Mesenchymal stem cell (in vitro differentiated cells and primary cell): ENCODE data around the gene GGCX.
A peak's percentile ranks its signal among the peaks of the same experiment; 100 is the strongest.

Experiments used
- DNase-seq: peaks from one replicate; pipeline ENCODE4 v3.0.0-alpha.2; 2013
- H2AFZ ChIP-seq: one replicate; pipeline ENCODE4 v1.6.1; 2013; ENCODE audit warnings: low read depth, mild to moderate bottlenecking, control low read depth, inconsistent platforms, low read length, moderate library complexity
- H2AK5ac ChIP-seq: 2 replicates; pipeline ENCODE4 v1.6.1; 2013; ENCODE audit warnings: low read length, moderate library complexity, mild to moderate bottlenecking, inconsistent platforms; ENCODE audit not compliant: severe bottlenecking
- H2BK120ac ChIP-seq: one replicate; pipeline ENCODE4 v1.6.1; 2013; ENCODE audit warnings: low read depth, mild to moderate bottlenecking, inconsistent platforms, low read length, moderate library complexity
- H2BK12ac ChIP-seq, 2 experiments: one replicate each; pipeline ENCODE4 v1.6.1; 2013; ENCODE audit warnings: inconsistent platforms in 2 of 2, low read length in 2 of 2, mild to moderate bottlenecking in 2 of 2, moderate library complexity in 2 of 2, control low read depth in 1 of 2
- H2BK15ac ChIP-seq: one replicate; pipeline ENCODE4 v1.6.1; 2013; ENCODE audit warnings: mild to moderate bottlenecking, low read depth, inconsistent platforms; ENCODE audit not compliant: poor library complexity, severe bottlenecking
- H2BK5ac ChIP-seq: 2 replicates; pipeline ENCODE4 v1.6.1; 2013; ENCODE audit warnings: low read depth, mild to moderate bottlenecking, low read length, control low read depth, inconsistent platforms; ENCODE audit not compliant: poor library complexity, severe bottlenecking
- H3K14ac ChIP-seq, 2 experiments: one replicate each; pipeline ENCODE4 v1.6.1; 2013; ENCODE audit warnings: inconsistent platforms in 2 of 2, low read length in 2 of 2, control low read depth in 1 of 2, mild to moderate bottlenecking in 1 of 2, moderate library complexity in 1 of 2
- H3K18ac ChIP-seq, 2 experiments: one replicate each; pipeline ENCODE4 v1.6.1; 2013; ENCODE audit warnings: inconsistent platforms in 2 of 2, low read length in 2 of 2, control low read depth in 1 of 2, low read depth in 1 of 2, mild to moderate bottlenecking in 1 of 2
- H3K23ac ChIP-seq, 2 experiments: one replicate each; pipeline ENCODE4 v1.6.1; 2013; ENCODE audit warnings: inconsistent platforms in 2 of 2, low read length in 2 of 2, mild to moderate bottlenecking in 2 of 2, moderate library complexity in 2 of 2, control low read depth in 1 of 2
- H3K27ac ChIP-seq: 2 replicates; pipeline ENCODE4 v1.5.1; 2013; ENCODE audit warnings: mild to moderate bottlenecking, moderate library complexity, low read length, control low read depth, inconsistent platforms; ENCODE audit not compliant: poor library complexity, severe bottlenecking
- H3K27me3 ChIP-seq, 2 experiments: 2 replicates each; pipeline versions ENCODE4 v1.6.1 to v1.7.0; 2013; ENCODE audit warnings: low read length in 2 of 2, mild to moderate bottlenecking in 2 of 2, moderate library complexity in 2 of 2, control low read depth in 1 of 2, inconsistent platforms in 1 of 2; ENCODE audit not compliant: control insufficient read depth in 1 of 2, insufficient read depth in 1 of 2
- H3K36me3 ChIP-seq, 2 experiments: 2 replicates each; pipeline versions ENCODE4 v1.6.1 to v1.7.0; 2013; ENCODE audit warnings: low read length in 2 of 2, control low read depth in 1 of 2, inconsistent platforms in 1 of 2, low read depth in 1 of 2, mild to moderate bottlenecking in 1 of 2; ENCODE audit not compliant: insufficient read depth in 2 of 2, control insufficient read depth in 1 of 2
- H3K4ac ChIP-seq, 2 experiments: one replicate each; pipeline ENCODE4 v1.6.1; 2013; ENCODE audit warnings: inconsistent platforms in 2 of 2, low read length in 2 of 2, mild to moderate bottlenecking in 2 of 2, moderate library complexity in 2 of 2, control low read depth in 1 of 2, low read depth in 1 of 2
- H3K4me1 ChIP-seq: 2 replicates; pipeline ENCODE4 v1.6.1; 2013; ENCODE audit warnings: low read depth, low read length, control low read depth; ENCODE audit not compliant: control insufficient read depth, insufficient read depth
- H3K4me2 ChIP-seq: 2 replicates; pipeline ENCODE4 v1.6.1; 2013; ENCODE audit warnings: low read length, mild to moderate bottlenecking, inconsistent platforms; ENCODE audit not compliant: poor library complexity, severe bottlenecking
- H3K4me3 ChIP-seq, 2 experiments: 2 replicates each; pipeline versions ENCODE4 v1.5.1 to v1.7.0; 2013; ENCODE audit warnings: low read length in 2 of 2, mild to moderate bottlenecking in 2 of 2, control low read depth in 1 of 2, low read depth in 1 of 2; ENCODE audit not compliant: insufficient read depth in 1 of 2
- H3K79me1 ChIP-seq: replicated peaks from 2 replicates; pipeline ENCODE4 v1.6.1; 2013; ENCODE audit warnings: mild to moderate bottlenecking, control low read depth, low read length, inconsistent platforms; ENCODE audit not compliant: poor library complexity, severe bottlenecking
- H3K9ac ChIP-seq: 2 replicates; pipeline ENCODE4 v1.7.0; 2013; ENCODE audit warnings: mild to moderate bottlenecking, low read length, moderate library complexity
- H3K9me3 ChIP-seq: 2 replicates; pipeline ENCODE4 v1.7.0; 2013; ENCODE audit warnings: mild to moderate bottlenecking, low read length; ENCODE audit not compliant: control insufficient read depth
- H4K8ac ChIP-seq: one replicate; pipeline ENCODE4 v1.6.1; 2013; ENCODE audit warnings: inconsistent platforms, mild to moderate bottlenecking, low read length, moderate library complexity
- H4K91ac ChIP-seq: one replicate; pipeline ENCODE4 v1.6.1; 2013; ENCODE audit warnings: mild to moderate bottlenecking, low read length, inconsistent platforms
- WGBS: methylation state at CpG from one replicate; pipeline ENCODE4 v1.1.7; 2013; ENCODE audit warnings: mixed read lengths; 5-methylcytosine and 5-hydroxymethylcytosine counted together

The GGCX gene

DNA sequence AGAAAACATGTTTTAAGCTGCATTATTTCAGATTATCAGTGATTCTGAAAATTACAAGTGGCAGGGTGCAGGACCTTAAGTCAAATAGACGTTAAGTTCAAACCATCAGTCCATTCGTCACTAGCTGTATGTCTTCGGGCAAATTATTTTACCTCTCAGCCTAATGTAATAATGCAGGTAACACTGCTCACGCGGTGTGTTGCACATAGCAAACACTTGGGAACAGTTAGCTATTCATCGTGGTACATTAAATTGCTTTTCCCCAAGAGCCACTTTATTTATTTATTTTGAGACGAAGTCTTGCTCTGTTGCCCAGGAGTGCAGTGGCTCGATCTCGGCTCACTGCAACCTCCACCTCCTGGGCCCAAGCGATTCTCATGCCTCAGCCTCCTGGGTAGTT, 12.2 kb downstream of the GGCX start:
- Histone ChIP-seq H2BK5ac (no peak overlapping the region), H3K36me3 (peaks cover 35 to 68% of the 10 kb centered on the region in 2 experiments), H4K8ac (no peak overlapping the region), H3K4ac (no peak overlapping the region), H2BK120ac (no peak overlapping the region), H3K9ac (peak overlapping the region; percentile 2), H3K18ac (no peak overlapping the region), H4K91ac (no peak overlapping the region), H2BK15ac (no peak overlapping the region), H3K9me3 (no peaks in the 10 kb centered on the region), H3K4me1 (peaks cover 8% of the 10 kb centered on the region), H3K14ac (no peak overlapping the region), H3K27ac (peak overlapping the region; percentile 67), H2AK5ac (no peak overlapping the region), H3K23ac (no peak overlapping the region), H3K79me1 (peaks cover 9% of the 10 kb centered on the region), H2AFZ (no peak overlapping the region), H2BK12ac (no peak overlapping the region), H3K4me3 (no peak overlapping the region), H3K27me3 (no peaks in the 10 kb centered on the region), H3K4me2 (no peak overlapping the region)
- 93% methylated on average over 10 of the region's 10 CpGs for whole genome bisulfite sequencing
- no peak for DNase-seq

DNA sequence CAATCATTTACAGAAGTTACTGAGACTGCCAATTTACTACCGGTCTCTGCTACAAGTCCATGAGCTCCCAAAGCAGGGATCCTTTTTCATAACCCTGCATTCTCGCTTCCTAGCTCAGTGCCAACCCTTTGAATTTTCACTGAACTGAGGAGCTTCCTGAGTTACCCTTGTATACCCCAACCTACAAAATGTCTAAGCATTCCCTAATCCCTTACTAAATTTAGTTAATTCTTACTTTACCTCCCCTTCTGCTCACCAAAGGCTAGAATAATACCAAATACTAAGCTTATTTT, 12.7 kb downstream of the GGCX start:
- Histone ChIP-seq H3K4ac (no peak overlapping the region), H4K91ac (no peak overlapping the region), H3K9ac (peak overlapping the region; percentile 2), H2BK120ac (peak overlapping the region; percentile 30), H3K36me3 (peaks cover 31 to 69% of the 10 kb centered on the region in 2 experiments), H3K14ac (no peak overlapping the region), H3K23ac (no peak overlapping the region), H3K27ac (peak overlapping the region; percentile 46), H3K4me2 (no peak overlapping the region), H2BK15ac (no peak overlapping the region), H3K4me3 (no peak overlapping the region), H2BK12ac (no peak overlapping the region), H4K8ac (no peak overlapping the region), H3K27me3 (no peaks in the 10 kb centered on the region), H2BK5ac (no peak overlapping the region), H3K4me1 (peaks cover 8% of the 10 kb centered on the region), H3K79me1 (peaks cover 7% of the 10 kb centered on the region), H2AK5ac (no peak overlapping the region), H3K9me3 (no peaks in the 10 kb centered on the region), H3K18ac (no peak overlapping the region), H2AFZ (no peak overlapping the region)
- WGBS: 89% methylated on average over 2 of the region's 2 CpGs
- no peak for DNase-seq

DNA sequence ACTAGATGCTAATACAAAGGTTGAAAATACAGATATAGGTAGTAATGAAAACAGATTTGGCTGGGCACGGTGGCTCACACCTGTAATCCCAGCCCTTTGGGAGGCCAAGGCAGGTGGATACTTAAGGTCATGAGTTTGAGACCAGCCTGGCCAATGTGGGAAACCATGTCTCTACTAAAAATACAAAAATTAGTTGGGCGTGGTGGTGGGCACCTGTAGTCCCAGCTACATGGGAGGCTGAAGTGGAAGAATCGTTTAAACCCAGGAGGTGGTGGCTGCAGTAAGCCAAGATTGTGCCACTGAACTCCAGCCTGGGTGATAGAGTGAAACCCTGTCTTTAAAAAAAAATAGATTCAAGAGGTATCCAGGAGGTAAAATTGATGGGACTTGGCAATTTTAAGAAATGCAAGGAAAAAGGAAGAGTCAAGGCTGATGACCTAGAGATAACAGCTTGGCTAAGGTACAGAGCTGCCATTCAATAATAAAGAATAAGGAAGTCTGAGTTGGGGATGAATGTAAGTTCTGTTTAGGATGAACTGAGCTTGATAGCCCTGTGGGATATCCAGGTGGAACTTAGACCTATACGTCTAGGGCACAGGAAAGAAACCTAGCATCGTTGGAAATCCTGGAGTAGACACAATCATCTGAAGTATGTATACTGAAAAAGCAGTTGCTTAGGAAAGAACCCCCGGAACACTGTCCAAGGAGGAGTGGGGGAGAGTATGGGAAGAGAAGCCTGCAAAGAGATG, 13.3 kb downstream of the GGCX start:
- Histone ChIP-seq H3K27ac (peak overlapping the region; percentile 46), H2AFZ (no peak overlapping the region), H2BK120ac (peak overlapping the region; percentile 30), H2AK5ac (peak overlapping the region; percentile 36), H3K9me3 (no peaks in the 10 kb centered on the region), H3K9ac (peak overlapping the region; percentile 2), H2BK5ac (no peak overlapping the region), H3K23ac (no peak overlapping the region), H3K18ac (no peak overlapping the region), H2BK12ac (no peak overlapping the region), H3K79me1 (peaks cover 7% of the 10 kb centered on the region), H3K4me2 (no peak overlapping the region), H3K4me1 (peaks cover 8% of the 10 kb centered on the region), H3K14ac (no peak overlapping the region), H2BK15ac (no peak overlapping the region), H3K4me3 (no peak overlapping the region), H4K8ac (no peak overlapping the region), H3K27me3 (no peaks in the 10 kb centered on the region), H3K4ac (no peak overlapping the region), H4K91ac (no peak overlapping the region), H3K36me3 (peaks cover 28 to 71% of the 10 kb centered on the region in 2 experiments)
- WGBS: 89% methylated on average over 6 of the region's 6 CpGs
- DNase-seq: no peak

GRCh38 chr2:85547089-85547858, 14.0 kb downstream of the GGCX start:
- Histone ChIP-seq H3K9ac (peak overlapping the region; percentile 14), H3K14ac (no peak overlapping the region), H3K27me3 (no peaks in the 10 kb centered on the region), H3K23ac (no peak overlapping the region), H3K79me1 (peaks cover 7% of the 10 kb centered on the region), H2BK120ac (no peak overlapping the region), H3K4me2 (no peak overlapping the region), H4K8ac (no peak overlapping the region), H3K18ac (no peak overlapping the region), H2BK5ac (no peak overlapping the region), H3K4me1 (peaks cover 8% of the 10 kb centered on the region), H3K36me3 (peaks cover 24 to 71% of the 10 kb centered on the region in 2 experiments), H3K27ac (peak overlapping the region; percentile 38), H2BK15ac (no peak overlapping the region), H3K4me3 (no peak overlapping the region), H3K4ac (no peak overlapping the region), H3K9me3 (no peaks in the 10 kb centered on the region), H4K91ac (no peak overlapping the region), H2AK5ac (peak overlapping the region; percentile 51), H2AFZ (no peak overlapping the region), H2BK12ac (no peak overlapping the region)
- DNase-seq: no peak
- WGBS: 100% methylated on average over 1 of the region's 1 CpG
